ENCODE results near the gene MLANA. TPM values are rescaled to one million over a fixed set of nuclear protein-coding genes. Genes with fewer than 3 reads are reported as not detected.

MLANA gene
- total and polyA plus RNA-seq, 7 donors: 0.03 TPM; not detected in 6

DNA sequence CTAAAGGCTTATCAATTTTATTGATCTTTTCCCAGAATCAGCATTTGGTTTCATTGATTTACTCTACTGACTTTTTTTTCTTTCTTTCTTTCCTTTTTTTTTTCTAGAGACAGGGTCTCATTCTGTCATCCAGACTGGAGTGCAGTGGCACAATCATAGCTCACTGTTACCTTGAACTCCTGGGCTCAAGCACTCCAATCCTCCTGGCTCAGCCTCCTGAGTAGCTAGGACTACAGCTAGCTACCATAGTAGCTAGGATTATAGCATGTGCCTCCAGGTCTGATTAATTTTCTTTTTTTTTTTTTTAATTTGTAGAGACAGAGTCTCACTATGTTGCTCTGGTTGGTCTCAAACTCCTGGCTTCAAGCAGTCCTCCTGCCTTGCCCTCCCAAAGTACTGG is 11.7 kb downstream of the MLANA start:
- TF ChIP-seq, protein P1, sequence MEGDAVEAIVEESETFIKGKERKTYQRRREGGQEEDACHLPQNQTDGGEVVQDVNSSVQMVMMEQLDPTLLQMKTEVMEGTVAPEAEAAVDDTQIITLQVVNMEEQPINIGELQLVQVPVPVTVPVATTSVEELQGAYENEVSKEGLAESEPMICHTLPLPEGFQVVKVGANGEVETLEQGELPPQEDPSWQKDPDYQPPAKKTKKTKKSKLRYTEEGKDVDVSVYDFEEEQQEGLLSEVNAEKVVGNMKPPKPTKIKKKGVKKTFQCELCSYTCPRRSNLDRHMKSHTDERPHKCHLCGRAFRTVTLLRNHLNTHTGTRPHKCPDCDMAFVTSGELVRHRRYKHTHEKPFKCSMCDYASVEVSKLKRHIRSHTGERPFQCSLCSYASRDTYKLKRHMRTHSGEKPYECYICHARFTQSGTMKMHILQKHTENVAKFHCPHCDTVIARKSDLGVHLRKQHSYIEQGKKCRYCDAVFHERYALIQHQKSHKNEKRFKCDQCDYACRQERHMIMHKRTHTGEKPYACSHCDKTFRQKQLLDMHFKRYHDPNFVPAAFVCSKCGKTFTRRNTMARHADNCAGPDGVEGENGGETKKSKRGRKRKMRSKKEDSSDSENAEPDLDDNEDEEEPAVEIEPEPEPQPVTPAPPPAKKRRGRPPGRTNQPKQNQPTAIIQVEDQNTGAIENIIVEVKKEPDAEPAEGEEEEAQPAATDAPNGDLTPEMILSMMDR (IDR thresholded peaks at IDR 0.05): no peak
- no peak for DNase-seq
- no peaks in the 10 kb centered on the region for H3K9me3 ChIP-seq
- H3K27ac ChIP-seq: no peak overlapping the region
- peaks cover 0 to 66% of the 10 kb centered on the region in 2 donors for H3K36me3 ChIP-seq (ENCODE audit: insufficient read depth in 1 of 2, low read depth in 1 of 2)
- H3K27me3 ChIP-seq (ENCODE audit: insufficient read depth in 3 of 3, low read length in 2 of 3): no peaks in the 10 kb centered on the region
- intact Hi-C loops (cut with DNase I): no loop called here
- no peak for ATAC-seq
- H3K4me1 ChIP-seq: no peaks in the 10 kb centered on the region
- H3K4me3 ChIP-seq: no peak overlapping the region

DNA sequence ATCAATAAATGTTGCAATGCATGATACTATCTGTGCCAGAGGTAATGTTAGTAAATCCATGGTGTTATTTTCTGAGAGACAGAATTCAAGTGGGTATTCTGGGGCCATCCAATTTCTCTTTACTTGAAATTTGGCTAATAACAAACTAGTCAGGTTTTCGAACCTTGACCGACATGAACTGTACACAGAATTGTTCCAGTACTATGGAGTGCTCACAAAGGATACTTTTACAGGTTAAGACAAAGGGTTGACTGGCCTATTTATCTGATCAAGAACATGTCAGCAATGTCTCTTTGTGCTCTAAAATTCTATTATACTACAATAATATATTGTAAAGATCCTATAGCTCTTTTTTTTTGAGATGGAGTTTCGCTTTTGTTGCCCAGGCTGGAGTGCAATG is 18.2 kb downstream of the MLANA start:
- Histone ChIP-seq H3K9me3 (no peaks in the 10 kb centered on the region), H3K27me3 (ENCODE audit: insufficient read depth in 3 of 3, low read length in 2 of 3) (no peaks in the 10 kb centered on the region), H3K4me3 (no peak overlapping the region), H3K36me3 (ENCODE audit: insufficient read depth in 1 of 2, low read depth in 1 of 2) (peaks cover 2 to 60% of the 10 kb centered on the region in 2 donors), H3K27ac (no peak overlapping the region), H3K4me1 (no peaks in the 10 kb centered on the region)
- intact Hi-C loops (cut with DNase I): no loop called here
- DNase-seq: no peak
- no peak for ATAC-seq
- 96 to 99% (median 97%) methylated on average over 3 of the region's 3 CpGs for WGBS, 3 donors
- TF ChIP-seq, protein P1 (IDR thresholded peaks at IDR 0.05): no peak

DNA sequence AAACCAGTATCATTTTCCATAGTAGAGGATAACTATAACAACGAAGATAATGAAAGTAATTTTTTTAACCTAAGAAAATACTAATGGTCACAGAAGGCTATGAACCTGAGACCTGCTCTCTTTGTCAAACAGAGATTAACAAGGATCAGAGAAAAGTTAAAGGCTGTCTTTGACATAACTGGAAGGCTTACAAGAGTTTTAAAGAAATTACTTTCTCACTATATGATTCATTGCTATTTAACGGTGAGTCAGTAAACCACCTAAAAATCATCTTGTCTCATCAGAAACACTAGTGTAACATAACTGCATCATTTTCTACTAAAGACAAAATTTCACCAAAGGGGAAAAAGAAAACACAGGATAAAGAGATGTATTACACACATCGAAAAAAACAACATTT is 19.3 kb downstream of the MLANA start:
- Histone ChIP-seq H3K36me3 (ENCODE audit: insufficient read depth in 1 of 2, low read depth in 1 of 2) (peaks cover 2 to 52% of the 10 kb centered on the region in 2 donors), H3K27me3 (ENCODE audit: insufficient read depth in 3 of 3, low read length in 2 of 3) (no peaks in the 10 kb centered on the region), H3K4me1 (no peaks in the 10 kb centered on the region), H3K9me3 (no peaks in the 10 kb centered on the region), H3K4me3 (no peak overlapping the region), H3K27ac (no peak overlapping the region)
- ATAC-seq: no peak
- intact Hi-C loops (cut with DNase I): no loop called here
- no peak for DNase-seq
- TF ChIP-seq, protein P1 (IDR thresholded peaks at IDR 0.05): no peak
- 92 to 93% (median 93%) methylated on average over 3 of the region's 3 CpGs for WGBS, 3 donors

DNA sequence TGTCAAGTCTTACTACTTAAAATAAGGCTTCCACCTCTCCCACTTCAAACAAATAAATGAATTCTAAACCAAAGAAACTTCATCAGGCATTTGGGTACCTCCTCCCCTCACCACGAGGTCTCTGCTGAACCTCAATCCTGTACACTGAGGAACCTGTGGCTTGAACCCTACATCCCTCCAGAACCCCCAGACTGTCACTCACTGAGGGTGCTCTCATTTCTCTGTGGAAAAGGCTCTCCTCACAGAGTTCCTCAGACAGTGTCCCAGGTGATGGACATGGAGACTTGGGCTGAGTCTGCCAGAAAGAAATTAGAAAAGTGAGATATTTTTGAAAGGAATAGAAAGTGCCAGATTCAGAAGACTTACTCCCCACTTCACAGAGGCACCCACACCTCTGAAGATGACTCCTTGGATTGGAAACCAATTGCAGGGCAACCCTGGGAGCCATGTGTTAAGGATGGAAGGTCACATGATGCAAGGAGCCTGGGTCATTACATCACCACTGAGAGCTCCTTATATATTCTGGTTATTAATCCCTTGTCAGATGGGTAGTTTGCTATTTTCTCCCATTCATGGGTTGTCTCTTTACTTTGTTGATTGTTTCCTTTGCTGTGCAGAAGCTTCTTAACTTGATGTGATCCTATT is 19.8 kb downstream of the MLANA start:
- 83 to 100% (median 96%) methylated on average over 1 of the region's 1 CpG for WGBS, 3 donors
- intact Hi-C loops (cut with DNase I): no loop called here
- DNase-seq: no peak
- Histone ChIP-seq H3K4me3 (no peak overlapping the region), H3K36me3 (ENCODE audit: insufficient read depth in 1 of 2, low read depth in 1 of 2) (peaks cover 2 to 46% of the 10 kb centered on the region in 2 donors), H3K4me1 (no peaks in the 10 kb centered on the region), H3K9me3 (no peaks in the 10 kb centered on the region), H3K27me3 (ENCODE audit: insufficient read depth in 3 of 3, low read length in 2 of 3) (no peaks in the 10 kb centered on the region), H3K27ac (no peak overlapping the region)
- TF ChIP-seq, protein P1 (IDR thresholded peaks at IDR 0.05): no peak
- ATAC-seq: no peak

DNA sequence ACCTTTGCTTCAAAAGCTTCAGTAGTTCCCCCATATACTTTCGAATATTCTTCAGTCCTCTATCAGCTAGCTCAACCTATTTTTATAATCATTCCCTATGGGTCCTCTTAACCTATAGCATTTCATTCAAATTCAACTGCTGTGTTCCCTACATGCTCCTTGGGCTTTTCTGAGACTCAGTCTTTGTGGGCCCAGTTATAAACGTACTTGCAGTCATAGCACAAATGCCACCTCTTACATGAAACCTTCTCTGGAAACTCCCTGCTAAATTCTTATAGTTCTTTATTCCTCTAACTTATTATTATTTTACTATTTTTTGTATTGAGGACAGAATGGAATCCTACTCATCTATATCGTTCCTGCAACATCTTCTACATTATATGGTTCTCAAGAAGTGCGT is 24.7 kb downstream of the MLANA start:
- Histone ChIP-seq H3K36me3 (ENCODE audit: insufficient read depth in 1 of 2, low read depth in 1 of 2) (peaks cover 0 to 15% of the 10 kb centered on the region in 2 donors), H3K4me1 (no peaks in the 10 kb centered on the region), H3K9me3 (no peaks in the 10 kb centered on the region), H3K27me3 (ENCODE audit: insufficient read depth in 3 of 3, low read length in 2 of 3) (no peaks in the 10 kb centered on the region), H3K27ac (no peak overlapping the region), H3K4me3 (no peak overlapping the region)
- ATAC-seq (no peak), DNase-seq (no peak)
- intact Hi-C loops (cut with DNase I): no loop called here
- TF ChIP-seq, protein P1 (IDR thresholded peaks at IDR 0.05): no peak
- 84 to 99% (median 94%) methylated on average over 4 of the region's 4 CpGs for WGBS, 3 donors
